Femur (tissue), 1 donor: ENCODE data around the gene BABAM2.
"Not testable (repeated sequence)": the region's sequence is repeated elsewhere in the genome, so short reads cannot be mapped to it uniquely, and the experiment has no call there.

Experiments
- DNase-seq: peaks from one replicate; pipeline ENCODE4 v3.0.0-alpha.2; 2017

The BABAM2 gene

DNA sequence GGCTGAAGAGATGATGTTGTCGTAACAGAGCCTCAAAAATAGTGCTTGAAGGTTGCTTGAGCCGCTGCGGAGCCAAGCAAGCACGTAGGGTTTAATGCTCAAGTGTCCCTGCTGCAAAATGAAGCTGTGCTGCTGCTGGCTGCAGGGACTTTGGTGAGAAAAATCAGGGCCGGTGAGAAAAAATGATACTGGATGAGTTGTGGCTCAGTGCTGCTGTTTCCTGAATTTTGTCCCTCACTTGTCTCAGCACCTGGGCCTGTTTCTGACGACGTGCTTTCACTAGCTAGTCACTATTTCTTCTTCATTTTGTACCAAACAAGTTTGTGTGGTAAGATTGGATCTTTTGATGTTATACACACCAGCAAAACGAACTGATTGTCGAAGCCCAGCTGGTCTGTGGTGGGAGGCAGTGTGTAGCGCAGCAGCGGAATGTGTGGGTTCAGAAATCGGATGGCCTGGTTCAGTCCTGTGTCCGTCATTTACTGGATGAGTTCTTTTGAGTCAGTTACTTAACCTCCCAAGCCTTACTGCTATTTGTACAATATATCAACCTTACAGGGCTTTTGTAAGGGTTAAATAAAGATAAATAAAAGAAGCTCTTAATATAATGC, 329.3 kb downstream of the BABAM2 start:
- DNase-seq = no peak

DNA sequence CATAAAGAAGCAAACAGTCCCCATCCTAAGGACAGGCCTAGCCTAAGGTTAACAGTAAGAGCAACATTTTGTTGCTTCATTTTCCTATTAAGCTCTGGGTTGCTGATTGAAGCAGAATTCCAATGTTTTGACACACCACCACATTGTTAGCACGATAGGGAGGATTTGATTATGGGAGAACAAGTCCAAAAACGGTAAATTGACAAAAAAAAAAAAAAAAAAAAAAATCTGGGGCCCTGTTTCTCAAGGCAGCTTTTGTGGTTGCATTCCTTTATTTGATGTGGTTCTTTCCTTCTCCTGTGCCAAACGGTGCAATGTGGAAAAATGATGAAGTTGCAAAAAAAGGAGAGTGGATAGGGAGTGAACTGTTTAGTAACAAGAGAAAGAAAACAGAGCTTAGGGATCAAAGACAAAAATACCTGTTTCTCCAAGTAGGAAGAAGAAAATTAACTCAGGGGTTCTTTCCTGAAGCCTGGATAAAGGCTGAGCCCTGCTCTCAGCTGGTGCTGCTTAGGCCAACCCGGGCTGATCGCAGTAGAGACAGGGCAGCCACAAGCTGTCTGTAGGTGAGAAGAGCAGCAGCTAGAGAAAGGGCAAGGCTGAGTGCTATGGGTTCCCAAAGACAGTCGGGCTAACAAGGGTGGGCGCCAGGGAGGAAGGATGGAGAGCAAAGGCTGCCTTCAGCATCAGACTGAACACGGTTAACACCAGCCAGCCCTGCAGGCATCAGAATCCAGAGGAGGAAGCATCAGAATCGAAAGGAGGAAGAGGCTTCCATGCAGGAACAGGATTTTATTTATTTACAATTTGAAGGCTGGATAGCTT, 334.3 kb downstream of the BABAM2 start:
- DNase-seq = no peak

DNA sequence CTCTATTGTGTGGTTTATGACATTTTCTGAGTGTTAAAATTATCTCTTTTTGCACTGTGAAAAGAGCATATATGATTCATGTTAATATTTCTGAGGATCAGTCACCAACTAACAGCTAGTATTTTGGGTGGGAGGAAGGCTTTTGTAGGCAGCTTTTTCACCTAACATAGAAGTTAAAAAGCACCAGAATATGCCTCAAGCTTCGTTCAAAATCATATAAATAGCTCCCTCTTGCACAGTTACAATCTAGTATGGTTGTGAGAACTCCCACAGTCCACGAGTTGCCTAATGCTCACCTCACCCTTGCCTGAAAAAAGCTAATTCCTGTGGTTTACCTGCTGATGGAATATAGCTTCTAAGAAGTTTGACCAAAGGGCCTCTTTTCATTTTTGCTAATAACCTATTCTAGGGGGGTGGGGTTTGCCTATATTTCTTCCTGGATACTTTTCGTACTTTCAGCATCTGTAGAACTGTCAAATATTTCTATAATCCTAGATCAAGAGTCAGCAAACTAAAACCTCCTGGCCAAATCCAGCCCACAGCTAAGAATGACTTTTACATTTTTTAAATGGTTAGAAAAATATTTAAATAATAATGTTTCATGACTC, 335.0 kb downstream of the BABAM2 start:
- DNase-seq = no peak

DNA sequence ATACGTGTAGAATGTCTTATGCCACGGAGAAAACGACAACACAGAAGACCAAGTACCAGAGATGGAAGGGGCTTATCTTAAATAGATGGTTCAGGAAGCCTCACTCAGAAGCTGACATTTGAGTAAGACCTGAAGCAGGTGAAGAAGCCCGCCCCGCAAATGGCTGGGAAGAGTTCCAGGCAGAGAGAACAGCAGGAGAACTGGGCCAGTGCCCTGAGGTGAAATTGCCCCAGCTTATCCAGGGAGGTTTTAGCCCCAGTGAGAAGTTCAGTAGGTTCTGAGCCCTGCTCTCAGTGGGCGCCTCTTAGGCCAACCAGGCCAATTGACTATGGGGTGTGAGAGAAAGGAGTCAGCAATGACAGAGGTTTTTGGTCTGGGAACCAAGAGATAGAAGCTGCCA, 336.0 kb downstream of the BABAM2 start:
- DNase-seq = no peak

DNA sequence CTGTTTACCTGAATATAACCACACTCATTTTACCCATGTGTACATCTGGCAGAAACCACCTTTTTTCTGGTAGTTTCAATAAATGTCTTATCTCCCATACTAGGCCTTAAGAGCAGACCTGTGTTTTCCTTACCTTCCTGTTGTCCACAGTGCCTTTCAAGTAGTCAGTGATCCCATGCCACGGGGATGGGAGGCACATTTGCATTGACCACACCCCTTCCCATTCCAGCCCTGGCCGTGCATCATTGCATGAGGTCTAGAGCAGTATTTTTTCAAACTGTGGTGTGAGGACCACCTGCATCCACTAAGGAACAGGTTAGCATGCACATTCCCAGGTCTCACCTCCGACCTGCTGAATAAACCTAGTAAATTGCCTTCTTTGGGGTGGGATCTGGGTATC, 337.0 kb downstream of the BABAM2 start:
- DNase-seq = no peak

DNA sequence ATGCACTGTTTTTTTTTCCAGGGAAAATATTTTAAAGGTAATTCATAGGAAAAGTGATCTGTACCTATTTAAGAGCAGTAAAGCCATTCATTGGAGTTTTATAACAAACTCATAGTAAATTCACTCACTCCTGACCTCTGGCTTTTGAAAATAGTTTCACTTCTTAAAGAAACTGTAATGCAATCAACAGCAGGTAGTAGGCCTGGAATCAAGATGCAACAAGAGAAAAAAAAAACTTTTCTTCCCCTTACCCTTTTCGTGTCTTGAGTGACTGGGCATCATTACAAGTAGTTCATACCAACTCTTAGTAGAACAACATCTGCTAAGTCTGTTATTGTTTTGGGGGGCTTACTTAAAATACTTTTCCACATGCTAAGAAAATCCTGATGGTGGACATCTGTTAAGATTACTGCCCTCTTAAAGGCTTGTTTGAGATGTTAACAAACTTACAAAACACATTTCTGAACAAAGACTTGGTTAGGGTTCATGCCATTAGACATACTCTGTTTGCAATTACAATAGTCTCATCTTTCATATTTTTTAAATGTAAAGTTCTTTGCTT, 338.0 kb downstream of the BABAM2 start:
- DNase-seq = no peak

DNA sequence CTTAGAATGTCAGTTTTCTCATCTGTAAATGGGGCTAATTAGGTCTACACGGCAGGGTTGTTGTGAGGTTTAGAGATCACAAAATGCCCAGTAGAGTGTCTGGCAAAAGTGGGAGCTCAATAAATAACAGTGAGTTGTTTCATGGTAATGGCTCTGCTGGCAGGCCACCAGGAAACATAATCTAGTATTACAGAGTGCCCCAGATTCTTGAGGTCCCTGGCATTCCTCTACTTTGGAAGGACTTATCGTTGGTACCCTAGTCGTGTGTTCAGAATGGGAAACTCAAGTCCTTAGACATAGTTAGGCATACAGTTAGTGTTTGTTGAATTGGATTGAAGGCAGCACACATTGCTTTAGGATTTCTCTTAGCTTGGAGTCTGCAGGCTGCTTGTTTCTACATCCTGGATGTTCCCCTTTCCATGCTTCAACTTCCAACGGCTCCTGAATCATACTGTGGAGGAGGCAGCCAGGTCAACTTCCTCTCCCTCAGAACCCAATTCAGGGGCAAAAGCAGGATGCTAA, 340.6 kb downstream of the BABAM2 start:
- peak; percentile 44 for DNase-seq

DNA sequence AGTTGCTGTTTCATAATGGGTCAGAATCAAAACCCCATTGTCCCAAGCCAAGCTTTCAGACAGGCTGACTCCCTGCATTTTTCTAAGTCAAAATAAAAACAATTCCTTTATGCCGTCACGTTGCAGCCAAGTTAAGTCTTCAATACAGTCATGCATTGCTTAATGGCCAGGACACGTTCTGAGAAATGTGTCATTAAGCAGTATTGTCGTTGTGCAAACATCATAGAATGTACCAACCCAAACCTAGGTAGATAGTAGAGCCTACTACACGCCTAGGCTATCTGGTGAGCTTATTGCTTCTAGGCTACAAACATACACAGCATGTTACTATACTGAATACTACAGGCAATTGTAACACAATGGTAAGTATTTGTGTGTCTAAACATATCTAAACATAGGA, 341.8 kb downstream of the BABAM2 start:
- DNase-seq = no peak

DNA sequence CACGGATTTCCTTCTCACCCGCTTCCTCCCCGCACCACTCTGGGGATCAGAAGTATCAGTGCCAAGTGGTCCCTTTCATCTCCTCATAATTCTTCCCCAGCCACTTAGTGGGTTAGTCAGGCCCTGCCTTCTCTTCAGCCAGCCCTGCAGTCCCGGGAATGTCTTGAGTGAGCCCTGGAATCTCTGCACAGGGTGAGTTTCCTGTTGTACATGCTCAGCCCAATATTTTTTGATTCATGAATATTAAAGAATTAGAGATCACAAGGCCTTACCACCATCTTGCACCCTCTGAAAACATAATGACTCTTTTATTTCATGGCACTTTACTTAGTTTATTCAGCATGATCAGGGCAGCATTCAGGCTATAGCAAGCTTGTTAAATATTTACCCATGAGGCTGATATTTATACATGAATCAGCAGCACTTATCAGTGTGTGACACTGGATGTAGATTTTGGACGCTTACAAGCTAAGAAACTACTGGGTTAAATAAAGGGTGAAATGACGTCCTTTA, 342.7 kb downstream of the BABAM2 start:
- DNase-seq = no peak

DNA sequence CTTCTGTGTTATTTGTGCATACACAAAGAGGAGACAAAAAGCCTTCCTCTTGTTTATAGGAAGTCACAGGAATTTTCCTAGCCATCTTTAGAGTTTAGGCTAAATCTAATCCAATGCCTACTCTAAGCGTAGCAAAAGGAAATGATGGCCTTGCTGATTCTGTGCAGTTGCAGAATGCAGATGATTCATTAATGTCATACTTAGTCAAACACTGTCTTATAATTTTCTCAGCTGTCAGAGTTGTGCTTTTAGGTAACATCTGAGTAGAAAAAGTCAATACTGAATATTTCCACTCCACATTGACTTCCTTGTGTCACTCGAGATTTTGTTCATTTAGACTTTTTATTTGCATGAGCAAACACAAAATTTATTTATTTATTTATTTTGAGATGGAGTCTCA, 344.3 kb downstream of the BABAM2 start:
- DNase-seq = no peak

DNA sequence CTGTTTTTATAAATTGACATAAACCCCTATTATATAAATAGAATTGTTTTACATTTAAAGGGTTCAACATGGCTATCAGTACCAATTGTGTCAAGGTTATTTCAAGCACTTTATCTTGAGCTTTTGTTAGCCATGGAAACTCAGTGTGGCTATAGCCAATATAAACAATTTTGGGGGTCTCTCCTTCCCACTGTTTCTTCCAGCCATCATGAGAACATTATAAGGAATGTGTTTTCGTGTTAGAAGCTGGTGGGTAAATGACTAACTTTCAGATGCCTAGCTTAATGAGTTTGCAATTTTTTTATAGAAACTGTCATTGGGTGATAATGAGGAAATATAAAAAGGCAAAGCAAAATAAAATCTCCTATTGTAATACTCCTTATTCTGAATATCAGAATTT, 348.7 kb downstream of the BABAM2 start:
- no peak for DNase-seq

DNA sequence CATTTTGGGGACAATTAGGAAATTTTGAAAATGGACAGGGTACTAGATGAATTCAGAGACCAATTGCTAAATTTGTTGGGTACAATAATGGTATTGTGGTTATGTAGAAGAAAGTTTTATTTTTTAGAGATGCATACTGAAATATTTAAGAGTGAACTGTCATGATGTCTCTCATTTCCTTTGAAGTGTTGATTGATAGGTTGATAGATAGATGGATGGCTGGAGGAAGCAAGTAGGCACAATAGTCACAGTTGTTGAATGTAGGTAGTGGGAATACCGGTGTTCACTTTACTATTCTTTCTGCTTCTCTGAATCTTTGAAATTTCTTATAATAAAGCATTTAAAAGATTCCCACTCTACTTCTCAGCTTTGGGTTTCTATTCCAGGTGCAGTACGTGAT, 350.4 kb downstream of the BABAM2 start:
- DNase-seq = no peak

DNA sequence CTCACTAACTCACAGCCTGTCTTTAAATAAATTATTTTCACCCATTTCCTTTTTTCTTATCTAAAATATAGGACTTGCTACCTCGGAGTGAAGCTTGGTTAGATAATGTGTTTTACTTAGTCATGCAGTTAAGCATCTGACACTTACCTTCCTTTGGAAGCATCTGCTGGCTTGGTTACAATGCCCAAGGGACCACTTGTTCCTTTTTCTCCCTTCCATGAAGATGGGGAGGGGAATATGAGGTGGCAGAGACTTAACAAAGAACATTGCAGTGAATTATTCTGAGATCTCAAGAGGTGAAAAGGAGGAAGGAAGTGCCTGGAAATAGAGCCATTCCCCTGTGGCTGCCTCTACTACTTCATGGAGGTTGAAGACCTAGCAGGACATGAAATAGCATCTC, 356.8 kb downstream of the BABAM2 start:
- DNase-seq = no peak

DNA sequence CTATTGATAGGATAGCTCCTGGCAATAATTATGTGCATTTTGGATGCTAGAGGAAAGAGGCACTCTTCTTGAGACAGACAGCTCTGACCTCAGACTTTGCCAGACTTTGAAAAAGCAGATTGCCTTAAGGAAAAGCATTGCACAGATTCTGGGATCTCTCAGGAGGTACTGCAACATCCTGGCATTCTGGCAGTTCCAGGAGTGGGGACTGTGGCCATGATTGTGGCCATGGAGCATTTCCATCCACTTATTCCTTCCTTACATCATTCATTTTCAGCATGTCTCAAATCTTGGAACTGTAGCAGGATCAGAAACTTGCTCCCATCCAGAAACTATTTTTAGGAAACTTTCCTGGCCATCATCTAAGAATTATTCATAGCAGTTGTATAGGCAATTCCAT, 357.2 kb downstream of the BABAM2 start:
- no peak for DNase-seq

DNA sequence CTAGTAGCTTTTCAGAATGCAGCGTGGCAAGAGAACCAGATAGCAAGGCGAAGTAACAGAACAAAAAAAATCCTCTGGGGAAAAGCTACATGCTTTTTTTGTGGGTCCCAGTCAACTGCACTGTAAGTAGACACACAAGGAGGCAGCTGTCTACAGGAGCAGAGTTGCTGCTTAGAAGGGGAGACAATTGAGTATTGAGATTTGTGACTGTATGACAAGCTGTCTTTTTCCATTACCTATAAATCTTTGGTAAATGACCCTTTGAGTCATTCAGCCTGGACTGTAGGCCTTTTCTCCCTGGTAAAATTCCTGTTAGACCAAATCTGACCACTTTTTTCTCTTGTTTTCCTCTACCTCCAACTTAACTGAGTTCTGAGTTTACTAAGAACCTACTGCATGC, 358.0 kb downstream of the BABAM2 start:
- DNase-seq = no peak

DNA sequence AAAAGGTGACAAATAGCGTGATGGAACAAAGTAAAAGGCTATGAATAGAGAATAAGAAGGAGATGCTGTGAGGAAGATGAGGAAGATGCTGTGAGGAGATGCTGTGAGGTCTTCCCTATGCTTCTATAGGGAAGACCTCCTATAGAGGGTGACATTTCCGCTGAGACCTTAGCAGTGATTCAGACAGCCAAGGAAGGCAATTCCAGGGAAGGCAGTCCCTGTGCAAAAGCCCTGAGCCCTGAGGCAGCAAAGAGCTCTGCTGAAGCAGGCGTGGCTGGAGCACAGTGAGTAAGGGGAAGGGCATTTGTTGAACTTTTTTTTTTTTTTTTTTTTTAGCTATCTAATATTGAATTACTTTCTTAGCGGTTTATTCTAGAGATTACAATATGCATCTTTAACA, 359.5 kb downstream of the BABAM2 start:
- DNase-seq = no peak

DNA sequence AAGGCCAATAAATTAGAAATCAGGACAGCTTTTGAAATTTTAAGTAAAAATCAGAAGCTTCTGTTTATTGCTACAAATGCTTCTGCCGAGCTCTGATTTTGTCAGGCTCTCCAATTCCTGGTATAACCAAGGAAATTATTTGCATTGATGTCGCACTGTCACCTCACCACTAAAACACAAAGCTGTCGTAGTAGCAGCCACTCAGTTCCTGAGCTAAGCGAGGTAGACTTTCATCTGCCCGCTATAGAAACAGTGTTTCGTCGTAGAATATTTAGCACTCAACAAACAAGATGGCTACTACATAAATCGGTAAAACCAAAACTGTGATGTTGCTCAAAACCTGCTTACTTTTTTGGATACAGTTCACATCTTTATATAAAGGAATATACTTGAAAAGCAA, 360.8 kb downstream of the BABAM2 start:
- DNase-seq = no peak

DNA sequence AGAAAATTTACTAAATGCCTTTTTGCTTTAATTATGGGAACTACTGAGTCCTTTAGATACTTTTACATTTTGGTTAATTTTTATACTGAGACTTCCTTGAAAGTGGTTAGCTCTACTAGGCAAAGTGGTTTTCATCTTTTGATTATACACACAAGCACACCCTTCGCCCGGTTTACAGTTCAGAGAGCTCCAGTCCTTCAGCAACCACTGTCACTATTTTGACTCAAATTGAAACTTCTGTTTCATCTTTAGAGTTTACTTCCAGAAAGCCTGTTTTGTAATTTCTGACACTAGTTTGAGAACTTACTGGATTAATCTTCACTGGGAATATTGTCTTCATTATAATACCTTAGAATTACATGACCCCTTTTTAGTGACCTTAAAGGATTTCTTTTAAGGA, 361.8 kb downstream of the BABAM2 start:
- no peak for DNase-seq

DNA sequence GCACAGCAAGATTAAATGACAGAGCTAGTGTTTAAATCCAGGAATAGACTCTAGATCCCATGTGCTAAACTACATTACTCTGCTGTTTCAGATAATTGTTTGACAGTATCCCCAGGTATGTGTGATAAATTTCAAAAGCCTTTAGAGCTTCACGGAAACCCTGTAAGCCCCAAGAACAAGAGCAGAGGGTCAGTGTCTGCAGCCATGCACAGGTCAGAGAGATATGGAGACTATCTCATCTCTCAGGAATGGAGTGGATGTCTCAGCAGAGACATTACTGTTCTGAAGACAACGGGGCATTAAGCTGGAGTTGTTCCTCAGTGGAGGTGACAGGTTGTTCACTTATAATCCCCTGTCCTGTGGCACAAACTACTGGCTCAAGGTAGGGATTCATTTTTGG, 363.0 kb downstream of the BABAM2 start:
- DNase-seq = no peak

DNA sequence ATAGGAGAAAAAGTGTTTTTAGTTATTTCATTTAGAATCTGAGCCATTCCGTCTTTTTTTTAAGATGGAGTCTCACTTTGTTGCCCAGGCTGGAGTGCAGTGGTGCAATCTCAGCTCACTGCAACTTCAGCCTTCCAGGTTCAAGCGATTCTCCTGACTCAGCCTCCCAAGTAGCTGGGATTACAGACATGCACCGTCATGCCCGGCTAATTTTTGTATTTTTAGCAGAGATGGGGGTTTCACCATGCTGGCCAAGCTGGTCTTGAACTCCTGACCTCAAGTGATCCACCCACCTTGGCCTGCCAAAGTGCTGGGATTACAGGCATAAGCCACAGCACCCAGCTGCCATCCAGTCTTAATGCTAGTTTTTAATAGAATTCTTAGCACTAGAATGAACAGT, 364.7 kb downstream of the BABAM2 start:
- not testable (repeated sequence) for DNase-seq

DNA sequence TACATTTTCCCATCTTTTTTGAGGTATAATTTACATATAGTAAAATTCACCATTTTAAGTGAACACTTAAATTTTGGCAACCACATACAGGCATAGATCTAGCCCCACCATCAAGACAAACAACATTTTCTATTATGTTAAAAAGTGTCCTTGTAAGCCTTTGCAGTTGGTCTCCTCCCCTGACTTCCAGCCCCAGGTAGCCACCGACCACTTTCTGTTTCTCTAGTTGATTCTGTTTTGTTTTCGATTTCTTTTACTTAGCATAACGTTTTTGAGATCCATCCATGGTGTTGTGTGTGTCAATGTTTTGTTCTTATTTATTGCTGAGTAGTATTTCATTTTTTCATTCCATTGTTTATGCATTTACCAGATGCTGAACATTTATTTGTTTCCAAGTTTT, 366.7 kb downstream of the BABAM2 start:
- no peak for DNase-seq

DNA sequence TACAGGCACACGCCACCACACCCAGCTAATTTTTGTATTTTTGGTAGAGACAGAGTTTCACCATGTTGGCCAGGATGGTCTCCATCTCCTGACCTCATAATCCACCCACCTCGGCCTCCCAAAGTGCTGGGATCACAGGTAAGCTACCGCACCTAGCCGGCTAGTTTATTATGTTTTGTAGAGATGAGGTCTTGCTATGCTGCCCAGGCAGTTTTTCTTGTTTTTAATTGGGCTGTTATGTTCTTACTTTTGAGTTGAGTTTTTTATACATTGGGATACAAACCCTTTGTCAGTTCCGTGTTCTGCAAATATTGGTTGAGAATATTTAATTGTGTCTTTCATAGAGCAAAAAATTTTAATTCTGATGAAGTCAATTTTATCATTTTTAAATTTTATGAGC, 368.7 kb downstream of the BABAM2 start:
- DNase-seq = not testable (repeated sequence)

DNA sequence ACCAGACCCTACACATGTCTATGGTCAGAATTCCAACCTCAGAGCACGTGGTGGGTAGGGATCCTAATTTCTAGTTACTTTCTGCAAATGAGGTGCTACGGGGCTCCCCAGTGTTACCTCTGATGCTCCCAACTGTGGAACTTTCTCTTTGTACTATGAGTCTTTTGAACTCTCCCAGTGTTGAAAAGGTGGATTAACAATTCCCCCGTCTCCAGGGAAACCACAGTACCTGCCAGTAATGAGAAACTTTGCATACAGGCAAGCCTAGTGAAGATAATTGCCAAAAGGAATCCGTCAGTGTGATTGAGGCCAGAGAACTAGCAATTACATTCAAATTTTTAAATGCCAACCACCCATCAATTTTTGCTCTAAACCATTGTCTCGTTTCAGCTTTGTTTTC, 373.2 kb downstream of the BABAM2 start:
- DNase-seq = no peak

DNA sequence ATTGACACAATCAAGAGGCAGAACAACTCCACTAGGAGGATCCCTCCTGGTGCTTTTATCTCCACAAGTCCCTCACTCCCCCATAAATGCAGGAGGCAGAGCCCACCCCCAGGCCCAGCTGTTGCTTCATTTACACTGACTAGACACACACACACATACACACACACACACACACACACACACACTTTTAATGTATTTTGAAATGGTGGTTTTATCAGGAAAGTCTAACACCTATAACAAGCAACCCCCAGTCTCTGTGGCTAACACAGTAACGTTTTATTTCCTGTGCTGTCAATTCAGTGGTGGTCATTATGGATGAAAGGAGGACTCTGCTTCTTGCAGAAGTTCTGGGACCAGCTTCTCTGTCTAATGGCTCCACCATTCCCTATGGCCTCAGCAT, 376.8 kb downstream of the BABAM2 start:
- DNase-seq = no peak
